GM12872 (cell line): ENCODE results near the gene SLC6A8.

Experiments
- CTCF ChIP-seq: IDR thresholded peaks from 3 replicates; pipeline ENCODE4 v1.5.1; 2011; ENCODE audit warnings: low read depth, mild to moderate bottlenecking, low read length, moderate library complexity; ENCODE audit not compliant: insufficient read depth

SLC6A8 gene

GRCh38 chrX:153667281-153667955, 20.3 kb upstream of the SLC6A8 start:
- TF ChIP-seq CTCF = no peak

- peak; percentile 75 for TF ChIP-seq CTCF
These were observed 19.8 kb upstream of the SLC6A8 start for GRCh38 chrX:153667956-153668396.

- no peak for TF ChIP-seq CTCF
These were observed 19.1 kb upstream of the SLC6A8 start for GRCh38 chrX:153668423-153669173.

- peak; percentile 78 for TF ChIP-seq CTCF
These were observed 18.4 kb upstream of the SLC6A8 start for GRCh38 chrX:153669174-153669890.

- no peak for TF ChIP-seq CTCF
These were observed 17.6 kb upstream of the SLC6A8 start for GRCh38 chrX:153669901-153670731.

- no peak for TF ChIP-seq CTCF
These were observed 16.8 kb upstream of the SLC6A8 start for GRCh38 chrX:153670748-153671588.
